Astrocyte (in vitro differentiated cells and primary cell): ENCODE data around the gene LCMT1. TPM values are rescaled to one million over a fixed set of nuclear protein-coding genes. Genes with fewer than 3 reads are reported as not detected.

ENCODE experiments used
- DNase-seq: peaks from one replicate; pipeline ENCODE4 v3.0.0-alpha.2; 2010; ENCODE audit warnings: low read depth
- FAIRE-seq: peaks from 2 replicates; lab custom pipeline; 2011; peaks lifted over from hg19 to GRCh38; lab: Jason Lieb, UNC
- H2AFZ ChIP-seq: 2 replicates; pipeline ENCODE4 v1.6.0; 2012; ENCODE audit warnings: low read depth, low read length, inconsistent platforms
- H3K27ac ChIP-seq: 2 replicates; pipeline ENCODE4 v1.5.1; 2011; ENCODE audit warnings: low read depth, low read length, inconsistent platforms
- H3K27me3 ChIP-seq: 2 replicates; pipeline ENCODE4 v1.6.0; 2011; ENCODE audit warnings: low read length, inconsistent platforms; ENCODE audit not compliant: insufficient read depth
- H3K36me3 ChIP-seq: 2 replicates; pipeline ENCODE4 v1.5.1; 2011; ENCODE audit warnings: low read length, inconsistent platforms; ENCODE audit not compliant: insufficient read depth
- H3K4me1 ChIP-seq: 2 replicates; pipeline ENCODE4 v1.5.1; 2011; ENCODE audit warnings: low read length, inconsistent platforms; ENCODE audit not compliant: insufficient read depth
- H3K4me2 ChIP-seq: 2 replicates; pipeline ENCODE4 v1.6.0; 2012; ENCODE audit warnings: low read length, inconsistent platforms
- H3K4me3 ChIP-seq: 2 replicates; pipeline ENCODE4 v1.5.1; 2011; ENCODE audit warnings: low read depth, mild to moderate bottlenecking, low read length, inconsistent platforms; ENCODE audit not compliant: insufficient read depth
- H3K79me2 ChIP-seq: 2 replicates; pipeline ENCODE4 v1.6.0; 2012; ENCODE audit warnings: mild to moderate bottlenecking, low read length, inconsistent platforms; ENCODE audit not compliant: insufficient read depth
- H3K9ac ChIP-seq: 2 replicates; pipeline ENCODE4 v1.6.0; 2012; ENCODE audit warnings: mild to moderate bottlenecking, low read length, inconsistent platforms
- H3K9me3 ChIP-seq: 2 replicates; pipeline ENCODE4 v1.5.1; 2012; ENCODE audit warnings: low read depth, mild to moderate bottlenecking, low read length, inconsistent platforms; ENCODE audit not compliant: insufficient read depth
- H4K20me1 ChIP-seq: 2 replicates; pipeline ENCODE4 v1.6.0; 2012; ENCODE audit warnings: low read length, inconsistent platforms; ENCODE audit not compliant: insufficient read depth
- H3K27ac Mint-ChIP-seq: one replicate; pipeline ENCODE4 v1.8.0; 2021; ENCODE audit warnings: mild to moderate bottlenecking, mixed read lengths; ENCODE audit not compliant: unreplicated experiment
- H3K27me3 Mint-ChIP-seq: one replicate; pipeline ENCODE4 v1.8.0; 2021; ENCODE audit warnings: low read depth, mixed read lengths; ENCODE audit not compliant: unreplicated experiment
- H3K36me3 Mint-ChIP-seq: one replicate; pipeline ENCODE4 v1.8.0; 2021; ENCODE audit warnings: low read depth, mixed read lengths; ENCODE audit not compliant: unreplicated experiment
- H3K4me1 Mint-ChIP-seq: one replicate; pipeline ENCODE4 v1.8.0; 2021; ENCODE audit warnings: low read depth, mixed read lengths; ENCODE audit not compliant: unreplicated experiment
- H3K4me3 Mint-ChIP-seq: one replicate; pipeline ENCODE4 v1.8.0; 2021; ENCODE audit warnings: mild to moderate bottlenecking, moderate library complexity, mixed read lengths; ENCODE audit not compliant: unreplicated experiment
- H3K9me3 Mint-ChIP-seq: one replicate; pipeline ENCODE4 v1.8.0; 2021; ENCODE audit warnings: mild to moderate bottlenecking, mixed read lengths; ENCODE audit not compliant: unreplicated experiment
- CTCF ChIP-seq: IDR thresholded peaks from 2 replicates; pipeline ENCODE4 v1.5.1; 2011; ENCODE audit warnings: low read depth, mild to moderate bottlenecking, inconsistent platforms, low read length, moderate library complexity; ENCODE audit not compliant: insufficient read depth
- EZH2 ChIP-seq: IDR thresholded peaks from 2 replicates; pipeline ENCODE4 v1.6.1; 2012; ENCODE audit warnings: mild to moderate bottlenecking, low read length, inconsistent platforms; ENCODE audit not compliant: insufficient read depth
- total RNA-seq: library from RNA; stranded (reverse); gene quantifications from 2 replicates; pipeline ENCODE4 v1.2.1, GENCODE V29; 2021

Gene LCMT1
- total RNA-seq, 1 donor from 2014 or later, result 46.9 TPM

GRCh38 chr16:25213709-25214397 lies 102.3 kb downstream of the LCMT1 start:
- H3K36me3 Mint-ChIP-seq, result no peaks in the 10 kb centered on the region
- H3K4me3 Mint-ChIP-seq, result no peak overlapping the region
- no peak overlapping the region for H2AFZ ChIP-seq
- TF ChIP-seq EZH2 (no peak), CTCF (no peak)
- no peak overlapping the region for H3K27ac Mint-ChIP-seq
- H3K27me3 Mint-ChIP-seq, result peaks cover 21% of the 10 kb centered on the region
- no peaks in the 10 kb centered on the region for H3K79me2 ChIP-seq
- peaks cover 3% of the 10 kb centered on the region for H3K4me1 ChIP-seq
- no peaks in the 10 kb centered on the region for H3K9me3 ChIP-seq
- no peak overlapping the region for H3K4me3 ChIP-seq
- H3K4me1 Mint-ChIP-seq, result peaks cover 6% of the 10 kb centered on the region
- no peaks in the 10 kb centered on the region for H3K36me3 ChIP-seq
- no peak overlapping the region for H3K27ac ChIP-seq
- H3K4me2 ChIP-seq, result no peak overlapping the region
- FAIRE-seq (no peak), DNase-seq (no peak)
- H3K9ac ChIP-seq, result no peak overlapping the region
- H4K20me1 ChIP-seq, result no peaks in the 10 kb centered on the region
- no peaks in the 10 kb centered on the region for H3K27me3 ChIP-seq
- H3K9me3 Mint-ChIP-seq, result no peaks in the 10 kb centered on the region

GRCh38 chr16:25217112-25217511 lies 105.6 kb downstream of the LCMT1 start:
- H4K20me1 ChIP-seq, result no peaks in the 10 kb centered on the region
- no peaks in the 10 kb centered on the region for H3K4me1 ChIP-seq
- FAIRE-seq, result no peak
- Mint-ChIP-seq H3K27ac (no peak overlapping the region), H3K27me3 (peaks cover 22% of the 10 kb centered on the region), H3K9me3 (no peaks in the 10 kb centered on the region), H3K4me1 (peaks cover 4% of the 10 kb centered on the region), H3K36me3 (no peaks in the 10 kb centered on the region), H3K4me3 (no peak overlapping the region)
- TF ChIP-seq CTCF (no peak), EZH2 (no peak)
- H3K4me2 ChIP-seq, result no peak overlapping the region
- H3K9ac ChIP-seq, result no peak overlapping the region
- H3K27me3 ChIP-seq, result no peaks in the 10 kb centered on the region
- H3K9me3 ChIP-seq, result no peaks in the 10 kb centered on the region
- DNase-seq, result no peak
- no peaks in the 10 kb centered on the region for H3K79me2 ChIP-seq
- H3K36me3 ChIP-seq, result no peaks in the 10 kb centered on the region
- H3K27ac ChIP-seq, result no peak overlapping the region
- no peak overlapping the region for H2AFZ ChIP-seq
- H3K4me3 ChIP-seq, result no peak overlapping the region

GRCh38 chr16:25217921-25218320 lies 106.4 kb downstream of the LCMT1 start:
- no peaks in the 10 kb centered on the region for H3K36me3 ChIP-seq
- H3K27ac ChIP-seq, result no peak overlapping the region
- Mint-ChIP-seq H3K9me3 (no peaks in the 10 kb centered on the region), H3K27me3 (peaks cover 25% of the 10 kb centered on the region), H3K4me3 (no peak overlapping the region), H3K4me1 (peaks cover 2% of the 10 kb centered on the region), H3K27ac (no peak overlapping the region), H3K36me3 (no peaks in the 10 kb centered on the region)
- TF ChIP-seq CTCF (no peak), EZH2 (no peak)
- no peaks in the 10 kb centered on the region for H3K9me3 ChIP-seq
- H3K4me3 ChIP-seq, result no peak overlapping the region
- H2AFZ ChIP-seq, result no peak overlapping the region
- H3K4me2 ChIP-seq, result no peak overlapping the region
- FAIRE-seq (no peak), DNase-seq (no peak)
- no peaks in the 10 kb centered on the region for H3K27me3 ChIP-seq
- H3K4me1 ChIP-seq, result no peaks in the 10 kb centered on the region
- H3K9ac ChIP-seq, result no peak overlapping the region
- no peaks in the 10 kb centered on the region for H3K79me2 ChIP-seq
- H4K20me1 ChIP-seq, result no peaks in the 10 kb centered on the region
